HG03571 (cell line): ENCODE data around the gene LANCL1.

Experiments used
- ATAC-seq: cut with Tn5 transposase; IDR thresholded peaks from one replicate; pipeline ENCODE4 v1.9.1; 2021; ENCODE audit not compliant: unreplicated experiment

Gene LANCL1, protein sequence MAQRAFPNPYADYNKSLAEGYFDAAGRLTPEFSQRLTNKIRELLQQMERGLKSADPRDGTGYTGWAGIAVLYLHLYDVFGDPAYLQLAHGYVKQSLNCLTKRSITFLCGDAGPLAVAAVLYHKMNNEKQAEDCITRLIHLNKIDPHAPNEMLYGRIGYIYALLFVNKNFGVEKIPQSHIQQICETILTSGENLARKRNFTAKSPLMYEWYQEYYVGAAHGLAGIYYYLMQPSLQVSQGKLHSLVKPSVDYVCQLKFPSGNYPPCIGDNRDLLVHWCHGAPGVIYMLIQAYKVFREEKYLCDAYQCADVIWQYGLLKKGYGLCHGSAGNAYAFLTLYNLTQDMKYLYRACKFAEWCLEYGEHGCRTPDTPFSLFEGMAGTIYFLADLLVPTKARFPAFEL

GRCh38 chr2:210476194-210477128 is at the start of gene LANCL1:
Gene LANCL1 (minus strand): TSS chr2:210476759. CDS start chr2:210476396, 363 bp downstream.
- peak; percentile 100 for ATAC-seq

GRCh38 chr2:210524533-210524932 is 48.0 kb upstream of the LANCL1 start:
- no peak for ATAC-seq

GRCh38 chr2:210523650-210524289 is 47.2 kb upstream of the LANCL1 start:
- no peak for ATAC-seq

DNA sequence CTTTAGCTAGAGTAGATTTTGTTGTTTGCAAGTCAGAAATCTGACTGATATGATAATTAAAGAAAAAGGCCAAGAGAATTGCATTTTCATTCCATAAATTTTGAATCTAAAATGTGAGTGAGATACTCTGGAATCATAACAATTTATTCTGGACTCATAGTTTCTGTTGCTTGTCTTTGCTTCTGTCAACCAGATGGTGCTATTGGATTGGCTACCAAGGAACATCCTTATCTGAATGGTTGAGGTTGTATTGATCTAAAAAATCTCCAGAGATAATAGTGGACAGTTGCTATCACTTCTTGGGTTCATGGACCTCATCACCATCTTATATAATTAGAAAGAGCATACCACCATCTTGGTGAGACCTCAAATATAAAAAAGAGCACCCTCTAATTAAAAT is 45.8 kb upstream of the LANCL1 start:
- ATAC-seq, result no peak

GRCh38 chr2:210519594-210519993 is 43.0 kb upstream of the LANCL1 start:
- ATAC-seq, result no peak

- no peak for ATAC-seq
These were observed 40.7 kb upstream of the LANCL1 start for GRCh38 chr2:210517264-210517663.

- no peak for ATAC-seq
These were observed 39.4 kb upstream of the LANCL1 start for GRCh38 chr2:210515911-210516310.

DNA sequence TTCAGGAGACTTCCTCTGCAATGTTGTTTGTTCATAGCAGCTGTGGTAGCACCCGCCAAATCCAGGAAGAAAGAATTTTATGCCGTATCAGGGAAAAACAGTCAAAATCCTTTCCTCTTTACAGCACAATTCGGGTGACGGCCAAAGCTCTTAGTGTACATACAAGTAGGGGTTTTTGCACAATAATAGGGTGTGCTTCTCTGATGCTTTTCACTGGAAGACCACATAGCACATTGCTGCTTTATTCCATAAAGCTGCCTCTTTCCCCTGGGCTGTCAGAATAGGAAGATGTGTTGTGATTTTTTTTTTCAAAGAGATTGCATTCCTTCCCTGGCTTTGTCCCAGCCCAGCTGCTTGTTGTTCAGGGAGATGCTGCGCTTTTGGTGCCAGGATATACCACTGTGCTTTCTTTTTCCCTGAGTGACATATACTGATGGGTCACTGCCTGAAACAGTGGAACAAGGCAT is 27.2 kb upstream of the LANCL1 start:
- no peak for ATAC-seq

GRCh38 chr2:210503001-210503623 is 26.6 kb upstream of the LANCL1 start:
- ATAC-seq, result peak; percentile 92

DNA sequence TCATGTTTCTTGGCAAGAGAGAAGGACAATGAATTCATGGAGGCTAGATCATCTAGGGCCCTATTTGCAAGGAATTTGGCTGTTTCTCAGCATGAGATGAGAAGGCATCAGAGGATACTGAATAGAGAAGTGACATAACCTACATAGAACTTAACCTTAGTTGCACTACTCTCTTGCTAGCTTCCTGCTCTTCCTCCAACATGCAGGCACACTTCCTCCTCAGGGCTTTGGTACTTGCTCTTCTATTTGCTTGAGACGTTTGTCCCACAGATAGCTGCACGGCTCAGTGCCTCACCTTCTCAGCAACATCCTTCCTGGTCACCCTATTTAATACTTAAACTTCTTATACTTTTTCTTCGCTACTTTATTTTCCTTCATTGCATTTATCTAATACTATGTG is 20.0 kb upstream of the LANCL1 start:
- peak; percentile 95 for ATAC-seq

- peak; percentile 38 for ATAC-seq
These were observed 17.0 kb upstream of the LANCL1 start for GRCh38 chr2:210493528-210493927.

GRCh38 chr2:210481601-210482175 is 5.1 kb upstream of the LANCL1 start:
- ATAC-seq, result no peak

GRCh38 chr2:210480764-210481163 is 4.2 kb upstream of the LANCL1 start:
- ATAC-seq, result no peak

DNA sequence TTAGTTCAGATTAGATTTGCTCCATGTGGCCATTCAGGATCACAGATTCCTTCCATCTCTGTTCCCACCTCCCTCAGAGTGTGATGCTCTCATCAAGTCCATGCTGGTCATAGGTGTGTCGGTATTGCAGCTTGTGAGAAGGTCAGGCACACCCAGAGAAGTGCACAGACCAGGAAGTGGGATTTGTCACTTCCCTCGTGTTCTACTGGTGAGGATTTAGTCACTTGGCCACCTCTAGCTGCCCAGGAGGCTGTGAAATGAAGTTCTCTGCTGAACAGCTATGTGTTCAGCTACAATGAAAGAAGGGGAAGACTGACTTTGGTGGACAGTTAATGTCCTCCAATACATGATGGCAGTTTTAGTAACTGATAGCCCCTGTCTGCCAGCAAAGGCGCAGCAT is 3.5 kb upstream of the LANCL1 start:
- ATAC-seq, result no peak

DNA sequence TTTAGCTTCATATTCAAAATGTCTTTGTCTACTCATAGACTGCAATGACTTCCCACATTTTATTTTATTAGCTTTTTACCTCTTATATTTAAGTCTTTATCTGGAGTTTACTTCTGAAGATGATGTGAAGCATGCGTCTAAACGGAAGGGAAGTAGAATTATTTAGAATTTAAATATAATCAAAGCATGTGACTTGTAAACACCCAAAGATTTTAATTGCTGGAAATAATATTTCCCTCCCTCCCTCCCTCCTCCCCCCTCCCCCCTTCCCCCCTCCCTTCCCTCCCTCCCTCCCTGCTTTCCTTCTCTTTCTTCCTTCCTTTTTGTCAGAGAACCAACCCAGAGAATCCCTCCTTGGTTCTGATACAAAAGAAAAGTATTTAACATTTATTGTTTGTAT is 2.1 kb upstream of the LANCL1 start:
- no peak for ATAC-seq

DNA sequence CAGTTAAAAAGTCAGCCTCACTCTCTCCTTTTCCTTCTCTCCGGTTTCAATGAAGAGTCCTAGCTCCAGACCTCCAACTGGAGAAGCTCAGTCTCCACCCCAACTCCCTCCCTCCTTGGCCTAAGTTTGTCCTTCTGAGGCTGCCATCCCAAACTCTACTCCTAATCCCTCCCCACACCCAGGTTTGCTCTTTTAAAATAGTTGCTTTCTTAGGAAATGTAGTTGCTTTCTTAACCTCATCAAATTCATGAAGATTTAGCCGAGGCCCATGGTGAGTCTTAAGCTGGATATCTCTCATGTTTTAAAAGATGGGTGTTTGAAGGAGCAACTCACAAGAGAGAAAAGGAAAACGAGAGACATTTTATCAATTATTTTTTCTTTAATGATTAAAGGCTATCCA is 937 bp upstream of the LANCL1 start:
- ATAC-seq, result no peak

GRCh38 chr2:210475706-210476105 is 853 bp downstream of the LANCL1 start:
- ATAC-seq, result no peak

- no peak for ATAC-seq
These were observed 1.8 kb downstream of the LANCL1 start for GRCh38 chr2:210474776-210475175.

- ATAC-seq, result peak; percentile 80
These were observed 15.2 kb downstream of the LANCL1 start for GRCh38 chr2:210461401-210461800.
